GM12878 (cell line): ENCODE data around the gene BTBD8. TPM values are rescaled to one million over a fixed set of nuclear protein-coding genes. Genes with fewer than 3 reads are reported as not detected.

ENCODE experiments used
- ATAC-seq: fragments of 200-7000 bp; cut with Tn5 transposase; 3 replicates; pipeline ENCODE4 v1.9.1; 2020; ENCODE audit warnings: mild to moderate bottlenecking, moderate library complexity
- BruUV-seq: library from RNA; stranded (reverse); fragments of 400-500 nt; replicated peaks from 2 replicates; lab custom pipeline; 2021; lab: Mats Ljungman, UMichigan
- CTCF ChIA-PET: fragments of 300-600 bp; sonication (Branson Sonifier 250); formaldehyde crosslinking; extraction: SDS; loops from one replicate; lab custom pipeline; 2021; ENCODE audit warnings: inconsistent platforms; lab: Yijun Ruan, JAX
- POLR2A ChIA-PET: fragments of 350-600 bp; formaldehyde crosslinking; extraction: SDS; loops from one replicate; lab custom pipeline; 2021; ENCODE audit warnings: inconsistent platforms; lab: Charles Lee
- RAD21 ChIA-PET: fragments of 300-600 bp; sonication (Branson Sonifier 250); formaldehyde crosslinking; loops from one replicate; lab custom pipeline; 2023; ENCODE audit warnings: antibody characterized with exemption; ENCODE audit not compliant: unreplicated experiment; lab: Charles Lee
- SMC1A ChIA-PET: fragments of 300-600 bp; sonication (Branson Sonifier 250); formaldehyde crosslinking; loops from one replicate; lab custom pipeline; 2023; ENCODE audit not compliant: unreplicated experiment, uncharacterized antibody; lab: Charles Lee
- DNase-seq: peaks from one replicate; pipeline ENCODE4 v3.0.0-alpha.2; 2011; ENCODE audit warnings: low read depth, low spot score
- FAIRE-seq: peaks from 3 replicates; lab custom pipeline; 2011; peaks lifted over from hg19 to GRCh38; lab: Jason Lieb, UNC
- H2AFZ ChIP-seq: 2 replicates; pipeline ENCODE4 v1.6.0; 2011; ENCODE audit warnings: low read depth, low read length, control low read depth; ENCODE audit not compliant: control insufficient read depth
- H3K27ac ChIP-seq: 2 replicates; pipeline ENCODE4 v1.5.1; 2011; ENCODE audit warnings: control low read depth; ENCODE audit not compliant: control insufficient read depth, insufficient read depth
- H3K27me3 ChIP-seq, 2 experiments: replicated peaks in 1 of 2; 2 replicates each; pipeline versions ENCODE4 v1.6.0 to v1.6.1; 2011; ENCODE audit warnings: low read length in 1 of 2; ENCODE audit not compliant: control insufficient read depth in 2 of 2, insufficient read depth in 2 of 2
- H3K36me3 ChIP-seq, 2 experiments: 2 replicates each; pipeline ENCODE4 v1.5.1; 2011; ENCODE audit warnings: low read length in 1 of 2; ENCODE audit not compliant: control insufficient read depth in 2 of 2, insufficient read depth in 2 of 2
- H3K4me1 ChIP-seq: 2 replicates; pipeline ENCODE4 v1.6.1; 2011; ENCODE audit warnings: mild to moderate bottlenecking, low read length, moderate library complexity, mixed read lengths; ENCODE audit not compliant: control insufficient read depth, insufficient read depth
- H3K4me2 ChIP-seq: 2 replicates; pipeline ENCODE4 v1.6.0; 2011; ENCODE audit warnings: control low read depth; ENCODE audit not compliant: control insufficient read depth, insufficient read depth
- H3K4me3 ChIP-seq: fragments of 200-600 bp; sonication (generic); 2 replicates; pipeline ENCODE4 v1.5.1; 2016
- H3K79me2 ChIP-seq: 2 replicates; pipeline ENCODE4 v1.6.0; 2011; ENCODE audit warnings: low read length; ENCODE audit not compliant: control insufficient read depth, insufficient read depth
- H3K9ac ChIP-seq: 2 replicates; pipeline ENCODE4 v1.8.0; 2011; ENCODE audit warnings: low read length, control low read depth, mixed read lengths; ENCODE audit not compliant: control insufficient read depth, insufficient read depth
- H3K9me3 ChIP-seq: replicated peaks from 3 replicates; pipeline ENCODE4 v1.5.1; 2011; ENCODE audit warnings: mild to moderate bottlenecking, low read length; ENCODE audit not compliant: control insufficient read depth, insufficient read depth
- H4K20me1 ChIP-seq: 2 replicates; pipeline ENCODE4 v1.6.0; 2011; ENCODE audit not compliant: control insufficient read depth, insufficient read depth
- ATF7 ChIP-seq: fragments of 450-650 bp; IDR thresholded peaks from 2 replicates; pipeline ENCODE4 v1.6.1; 2016; ENCODE audit warnings: low read depth, mild to moderate bottlenecking
- BRCA1 ChIP-seq: IDR thresholded peaks from 2 replicates; pipeline ENCODE4 v1.6.1; 2011; ENCODE audit warnings: low read depth, low read length, improper control_type of control experiment
- CREM ChIP-seq: IDR thresholded peaks from 2 replicates; pipeline ENCODE4 v1.6.1; 2014; ENCODE audit warnings: antibody characterized with exemption, low read depth
- ESRRA ChIP-seq: IDR thresholded peaks from 2 replicates; pipeline ENCODE4 v1.6.1; 2012; ENCODE audit warnings: mild to moderate bottlenecking, low read length, improper control_type of control experiment
- FOXM1 ChIP-seq: IDR thresholded peaks from 2 replicates; pipeline ENCODE4 v1.6.1; 2012; ENCODE audit warnings: low read depth, mild to moderate bottlenecking, inconsistent platforms, low read length, moderate library complexity
- IKZF1 ChIP-seq: fragments of 450-650 bp; conservative IDR thresholded peaks from 2 replicates; pipeline ENCODE4 v1.6.1; 2017; ENCODE audit warnings: antibody characterized with exemption, mild to moderate bottlenecking
- NBN ChIP-seq: fragments of 450-650 bp; IDR thresholded peaks from 2 replicates; pipeline ENCODE4 v1.6.1; 2016
- PAX8 ChIP-seq: fragments of 450-650 bp; IDR thresholded peaks from 2 replicates; pipeline ENCODE4 v1.6.1; 2017; ENCODE audit warnings: mild to moderate bottlenecking, moderate library complexity
- POLR2AphosphoS2 ChIP-seq: IDR thresholded peaks from 2 replicates; pipeline ENCODE4 v1.6.1; 2011; ENCODE audit warnings: low read depth, mild to moderate bottlenecking, low read length, improper control_type of control experiment, moderate library complexity
- POLR2AphosphoS5 ChIP-seq: IDR thresholded peaks from 2 replicates; pipeline ENCODE4 v1.6.1; 2011; ENCODE audit warnings: mild to moderate bottlenecking, low read length, inconsistent platforms
- SMAD1 ChIP-seq: fragments of 450-650 bp; IDR thresholded peaks from 2 replicates; pipeline ENCODE4 v1.6.1; 2018; ENCODE audit warnings: mild to moderate bottlenecking, low read depth; ENCODE audit not compliant: partially characterized antibody
- STAT3 ChIP-seq: IDR thresholded peaks from 2 replicates; pipeline ENCODE4 v1.6.1; 2011; ENCODE audit warnings: low read depth, low read length, improper control_type of control experiment
- SUZ12 ChIP-seq: fragments of 200-600 bp; sonication (generic); IDR thresholded peaks from one replicate; pipeline ENCODE4 v1.6.1; 2018; ENCODE audit warnings: antibody characterized with exemption, mild to moderate bottlenecking; ENCODE audit not compliant: unreplicated experiment
- TARDBP ChIP-seq: IDR thresholded peaks from 2 replicates; pipeline ENCODE4 v1.6.1; 2016; ENCODE audit warnings: borderline replicate concordance
- TBL1XR1 ChIP-seq: IDR thresholded peaks from 2 replicates; pipeline ENCODE4 v1.6.1; 2012; ENCODE audit warnings: low read depth, low read length, improper control_type of control experiment
- TCF12 ChIP-seq: IDR thresholded peaks from 2 replicates; pipeline ENCODE4 v1.6.1; 2011; ENCODE audit warnings: low read depth, mild to moderate bottlenecking, low read length
- ZNF622 ChIP-seq: fragments of 450-650 bp; IDR thresholded peaks from 2 replicates; pipeline ENCODE4 v1.6.1; 2017; ENCODE audit warnings: mild to moderate bottlenecking, inconsistent platforms
- WGBS: methylation state at CpG from one replicate; pipeline ENCODE4 v1.1.6; 2016; ENCODE audit warnings: low lambda C conversion rate; ENCODE audit not compliant: insufficient replicate concordance, insufficient coverage; ENCODE audit errors: missing lambda C conversion rate; 5-methylcytosine and 5-hydroxymethylcytosine counted together
- in situ Hi-C: fragments of 300-500 bp; cut with MboI; formaldehyde crosslinking; loops from 9 replicates; pipeline ENCODE4 v1.14.3; 2018; ENCODE audit warnings: mixed read lengths
- intact Hi-C: fragments of 100-400 bp; cut with micrococcal nuclease; formaldehyde crosslinking; loops from one replicate; pipeline ENCODE4 v1.14.2; 2022; ENCODE audit not compliant: unreplicated experiment
- polyA plus RNA-seq, 11 experiments: library from polyadenylated mRNA; depleted of rRNA in 4 of 11; unstranded in 6 of 11; stranded (reverse) in 5 of 11; fragments of >200 nt; fragmentation: Nextera tagmentation in 4 of 11; fragmentation: Illumina TruSeq in 1 of 11; extraction: Ambion mirVana in 4 of 11; extraction: Trizol in 1 of 11; gene quantifications; 1 replicate in 1 of 11; 2 replicates in 10 of 11; pipeline versions ENCODE4 v1.2.1 to v1.2.3, GENCODE V29; 2011 to 2016; ENCODE audit warnings: inconsistent platforms in 2 of 11, missing spikeins in 2 of 11, low read depth in 1 of 11
- total RNA-seq, 4 experiments: library from RNA; depleted of rRNA in 3 of 4; stranded (reverse); fragments of >200 nt in 3 of 4; fragmentation: Illumina TruSeq in 1 of 4; extraction: Trizol in 1 of 4; gene quantifications; 2 replicates each; pipeline versions ENCODE4 v1.2.1 to v1.2.3, GENCODE V29; 2013 to 2021
- TF ChIP-seq, protein P1 (sequence below): fragments of 150-350 bp; IDR thresholded peaks from 2 replicates; pipeline ENCODE4 v1.6.1; 2016; ENCODE audit warnings: low read depth, low read length

Gene BTBD8
- total and polyA plus RNA-seq, 10 of the 15 experiments (the other 5 are each of a cell fraction or from before 2014, with no cell fraction given), result 0.07 to 0.32 (median 0.19) TPM; not detected in 1

DNA sequence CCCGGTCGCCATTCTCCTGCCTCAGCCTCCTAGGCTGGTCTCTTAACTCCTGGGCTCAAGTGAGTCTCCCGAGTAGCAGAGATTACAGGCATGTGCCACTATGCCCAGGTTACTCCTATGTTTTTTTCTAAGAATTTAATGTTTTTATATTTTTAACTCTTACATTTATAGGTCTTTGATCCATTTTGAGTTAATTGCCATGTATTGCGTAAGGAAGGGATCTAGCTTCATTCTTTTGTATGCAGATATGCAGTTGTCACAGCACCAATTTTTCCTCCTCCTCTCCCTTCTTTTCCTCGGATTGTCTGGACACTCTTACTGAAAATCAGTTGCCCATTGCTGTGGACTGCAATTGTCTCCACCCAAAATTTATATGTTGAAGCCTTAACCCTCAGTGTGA, 11.5 kb downstream of the BTBD8 start:
- POLR2A ChIA-PET, result no interaction called here

More for the DNA sequence above, 11.5 kb downstream of the BTBD8 start:
- ATAC-seq (no peak), DNase-seq (no peak), FAIRE-seq (no peak)
- Histone ChIP-seq H3K9me3 (no peaks in the 10 kb centered on the region; the same call in 2 of the 3 replicates), H3K27me3 (no peaks in the 10 kb centered on the region), H3K79me2 (no peaks in the 10 kb centered on the region), H3K36me3 (no peaks in the 10 kb centered on the region), H3K4me2 (no peak overlapping the region), H3K9ac (no peak overlapping the region), H2AFZ (no peak overlapping the region), H4K20me1 (no peaks in the 10 kb centered on the region), H3K4me3 (no peak overlapping the region), H3K27ac (no peak overlapping the region), H3K4me1 (no peaks in the 10 kb centered on the region)
- BruUV-seq, result no TSS peak
- TF ChIP-seq POLR2AphosphoS5, result no peak
- no peak for TF ChIP-seq STAT3
- TF ChIP-seq PAX8, result no peak
- TF ChIP-seq POLR2AphosphoS2, result no peak
- TF ChIP-seq SMAD1, result no peak
- no peak for TF ChIP-seq CREM
- TF ChIP-seq TBL1XR1, result no peak
- TF ChIP-seq, protein P1, sequence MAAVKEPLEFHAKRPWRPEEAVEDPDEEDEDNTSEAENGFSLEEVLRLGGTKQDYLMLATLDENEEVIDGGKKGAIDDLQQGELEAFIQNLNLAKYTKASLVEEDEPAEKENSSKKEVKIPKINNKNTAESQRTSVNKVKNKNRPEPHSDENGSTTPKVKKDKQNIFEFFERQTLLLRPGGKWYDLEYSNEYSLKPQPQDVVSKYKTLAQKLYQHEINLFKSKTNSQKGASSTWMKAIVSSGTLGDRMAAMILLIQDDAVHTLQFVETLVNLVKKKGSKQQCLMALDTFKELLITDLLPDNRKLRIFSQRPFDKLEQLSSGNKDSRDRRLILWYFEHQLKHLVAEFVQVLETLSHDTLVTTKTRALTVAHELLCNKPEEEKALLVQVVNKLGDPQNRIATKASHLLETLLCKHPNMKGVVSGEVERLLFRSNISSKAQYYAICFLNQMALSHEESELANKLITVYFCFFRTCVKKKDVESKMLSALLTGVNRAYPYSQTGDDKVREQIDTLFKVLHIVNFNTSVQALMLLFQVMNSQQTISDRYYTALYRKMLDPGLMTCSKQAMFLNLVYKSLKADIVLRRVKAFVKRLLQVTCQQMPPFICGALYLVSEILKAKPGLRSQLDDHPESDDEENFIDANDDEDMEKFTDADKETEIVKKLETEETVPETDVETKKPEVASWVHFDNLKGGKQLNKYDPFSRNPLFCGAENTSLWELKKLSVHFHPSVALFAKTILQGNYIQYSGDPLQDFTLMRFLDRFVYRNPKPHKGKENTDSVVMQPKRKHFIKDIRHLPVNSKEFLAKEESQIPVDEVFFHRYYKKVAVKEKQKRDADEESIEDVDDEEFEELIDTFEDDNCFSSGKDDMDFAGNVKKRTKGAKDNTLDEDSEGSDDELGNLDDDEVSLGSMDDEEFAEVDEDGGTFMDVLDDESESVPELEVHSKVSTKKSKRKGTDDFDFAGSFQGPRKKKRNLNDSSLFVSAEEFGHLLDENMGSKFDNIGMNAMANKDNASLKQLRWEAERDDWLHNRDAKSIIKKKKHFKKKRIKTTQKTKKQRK, result no peak
- no peak for TF ChIP-seq ESRRA
- no peak for TF ChIP-seq ATF7
- TF ChIP-seq ZNF622, result no peak
- TF ChIP-seq BRCA1, result no peak
- no peak for TF ChIP-seq SUZ12
- no peak for TF ChIP-seq TCF12
- TF ChIP-seq TARDBP, result no peak
- TF ChIP-seq IKZF1, result no peak
- no peak for TF ChIP-seq NBN
- TF ChIP-seq FOXM1, result no peak
- intact Hi-C loops, result no loop called here
- ChIA-PET CTCF (interaction anchor here (1.0 kb wide), 1 partner anchor 600 kb away, joined by 5 read pairs; no protein-coding TSS in a partner anchor), RAD21 (no interaction called here), SMC1A (no interaction called here)
- in situ Hi-C loops, result no loop called here
- WGBS, result 63% methylated on average over 5 of the region's 5 CpGs
